GM19328 (cell line): ENCODE data around the gene CIDEC.
"Not testable (repeated sequence)": the region's sequence is repeated elsewhere in the genome, so short reads cannot be mapped to it uniquely, and the experiment has no call there.

Experiments used
- ATAC-seq: cut with Tn5 transposase; IDR thresholded peaks from one replicate; pipeline ENCODE4 v1.9.1; 2021; ENCODE audit warnings: mild to moderate bottlenecking, moderate library complexity; ENCODE audit not compliant: unreplicated experiment

Gene CIDEC

DNA sequence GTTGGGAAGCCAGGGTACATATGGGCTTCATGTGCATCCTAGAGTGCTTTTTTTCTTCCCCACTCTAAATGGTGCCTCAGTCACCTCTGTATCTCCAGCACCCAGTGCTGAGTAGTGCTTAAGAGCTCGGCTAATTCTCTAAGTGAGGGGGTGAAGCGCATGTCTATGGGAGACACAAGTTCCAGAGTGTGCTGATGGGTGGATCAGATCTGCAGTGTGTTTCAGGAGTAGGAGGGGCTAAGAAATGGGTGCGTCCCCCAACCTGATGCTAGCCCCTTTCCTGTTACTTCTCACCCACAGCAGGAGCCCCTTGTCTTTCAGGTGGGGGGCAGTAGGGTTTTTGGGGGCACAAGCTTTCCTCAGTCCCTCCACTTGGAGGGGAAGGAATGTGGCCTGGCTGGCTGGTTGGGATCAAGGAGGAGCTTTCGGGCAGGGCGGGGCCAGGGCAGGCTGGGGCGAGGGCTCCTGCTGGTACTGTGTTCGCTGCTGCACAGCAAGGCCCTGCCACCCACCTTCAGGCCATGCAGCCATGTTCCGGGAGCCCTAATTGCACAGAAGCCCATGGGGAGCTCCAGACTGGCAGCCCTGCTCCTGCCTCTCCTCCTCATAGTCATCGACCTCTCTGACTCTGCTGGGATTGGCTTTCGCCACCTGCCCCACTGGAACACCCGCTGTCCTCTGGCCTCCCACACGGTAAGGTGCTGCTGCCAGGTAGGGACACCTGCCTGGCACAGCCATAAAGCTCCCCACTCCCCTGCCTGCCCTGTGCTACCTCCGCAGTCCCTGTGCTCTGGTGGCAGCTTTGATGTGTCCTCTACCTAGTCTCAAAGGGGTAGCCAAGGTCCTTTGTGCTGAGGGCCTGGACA lies 22.6 kb upstream of the CIDEC start, which contains the start of gene IL17RE:
Gene IL17RE, plus strand, starts transcription at position 477 of the 866 bp plus-strand sequence. Its CDS starts 85 bp downstream, at position 562.
- no peak for ATAC-seq

GRCh38 chr3:9901967-9902366 lies 21.9 kb upstream of the CIDEC start:
- ATAC-seq, result no peak

DNA sequence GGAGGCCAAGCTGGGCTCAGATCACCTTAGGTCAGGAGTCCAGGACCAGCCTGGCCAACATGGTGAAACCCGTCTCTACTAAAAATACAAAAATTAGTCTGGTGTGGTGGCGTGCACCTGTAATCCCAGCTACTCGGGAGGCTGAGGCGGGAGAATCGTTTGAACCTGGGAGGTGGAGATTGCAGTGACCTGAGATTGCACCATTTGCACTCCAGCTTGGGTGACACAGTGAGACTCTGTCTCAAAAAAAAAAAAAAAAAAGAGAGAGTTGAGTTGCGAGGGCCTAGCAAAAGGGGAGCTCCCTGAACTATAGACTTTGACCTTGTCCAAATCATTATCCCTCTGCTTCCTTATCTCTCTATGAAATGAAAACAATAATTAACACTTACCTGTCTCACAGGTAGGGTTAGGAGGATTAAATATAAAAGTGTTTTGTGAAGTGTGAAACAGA lies 20.9 kb upstream of the CIDEC start:
- ATAC-seq, result not testable (repeated sequence)

DNA sequence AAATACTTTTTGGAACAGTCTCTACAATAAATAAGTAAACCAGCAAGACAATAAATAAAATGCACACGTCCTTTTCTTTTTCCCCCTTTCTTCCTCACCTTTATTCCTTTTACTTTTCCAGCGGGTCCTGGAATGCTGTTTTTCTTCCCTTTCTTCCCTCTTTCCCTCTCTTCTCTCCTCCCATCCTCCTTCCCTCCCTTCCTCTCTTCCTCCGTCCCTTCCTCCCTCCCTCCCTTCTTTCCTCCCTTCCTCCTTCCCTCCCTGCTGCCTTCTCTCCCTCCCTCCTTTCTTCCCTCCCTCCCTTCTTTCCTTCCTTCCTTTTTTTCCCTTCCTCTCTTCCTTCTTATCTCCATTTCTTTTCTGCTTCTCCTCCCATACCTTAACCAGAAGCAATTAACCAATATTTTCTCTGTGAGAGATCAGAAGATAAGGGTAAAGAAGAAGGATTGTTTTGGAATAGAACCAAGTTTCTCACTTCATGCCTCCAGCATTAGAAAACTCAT lies 19.3 kb upstream of the CIDEC start:
- no peak for ATAC-seq

DNA sequence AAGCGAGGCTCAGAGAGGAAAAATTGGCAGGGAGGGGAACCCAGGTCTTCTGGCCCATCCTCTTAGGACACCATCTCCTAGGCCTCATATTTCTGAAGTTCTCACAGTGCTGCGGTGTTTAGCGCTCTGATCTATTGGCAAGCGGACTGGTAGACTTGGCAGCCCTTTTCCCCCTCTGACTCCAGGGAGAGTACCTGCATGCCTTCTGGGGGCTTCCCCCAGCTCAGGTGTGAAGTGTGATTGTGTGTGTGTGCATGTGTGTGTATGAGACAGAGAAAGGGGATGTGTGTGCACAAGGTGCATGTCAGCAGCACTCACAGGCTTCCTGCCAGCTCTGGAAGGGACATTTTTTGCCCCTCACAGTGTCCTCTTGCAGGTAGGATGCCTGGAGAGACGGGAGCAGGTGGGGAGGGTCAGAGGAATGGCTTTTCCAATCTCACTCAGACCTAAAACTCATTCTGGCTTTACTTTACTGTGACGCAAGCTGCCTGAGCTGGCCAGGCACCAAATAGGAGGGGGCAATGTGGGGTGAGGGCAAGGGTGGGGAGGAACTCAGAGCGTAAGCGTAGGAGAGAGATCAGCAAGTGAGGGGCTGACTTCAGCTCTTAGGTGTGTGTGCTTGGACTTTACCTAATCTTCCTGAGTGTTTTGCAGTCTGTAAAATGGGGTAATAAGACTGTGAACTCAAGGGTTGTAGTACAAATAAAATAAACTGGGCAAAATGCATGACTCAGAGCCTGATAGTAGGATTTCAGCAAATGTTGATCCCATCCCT lies 18.6 kb upstream of the CIDEC start:
- ATAC-seq, result no peak

GRCh38 chr3:9897408-9898372 lies 17.6 kb upstream of the CIDEC start:
- no peak for ATAC-seq

- not testable (repeated sequence) for ATAC-seq
These were observed 16.8 kb upstream of the CIDEC start for GRCh38 chr3:9896755-9897407.

- ATAC-seq, result not testable (repeated sequence)
These were observed 15.7 kb upstream of the CIDEC start for GRCh38 chr3:9895715-9896114.

GRCh38 chr3:9893739-9894138 lies 13.7 kb upstream of the CIDEC start:
- no peak for ATAC-seq

DNA sequence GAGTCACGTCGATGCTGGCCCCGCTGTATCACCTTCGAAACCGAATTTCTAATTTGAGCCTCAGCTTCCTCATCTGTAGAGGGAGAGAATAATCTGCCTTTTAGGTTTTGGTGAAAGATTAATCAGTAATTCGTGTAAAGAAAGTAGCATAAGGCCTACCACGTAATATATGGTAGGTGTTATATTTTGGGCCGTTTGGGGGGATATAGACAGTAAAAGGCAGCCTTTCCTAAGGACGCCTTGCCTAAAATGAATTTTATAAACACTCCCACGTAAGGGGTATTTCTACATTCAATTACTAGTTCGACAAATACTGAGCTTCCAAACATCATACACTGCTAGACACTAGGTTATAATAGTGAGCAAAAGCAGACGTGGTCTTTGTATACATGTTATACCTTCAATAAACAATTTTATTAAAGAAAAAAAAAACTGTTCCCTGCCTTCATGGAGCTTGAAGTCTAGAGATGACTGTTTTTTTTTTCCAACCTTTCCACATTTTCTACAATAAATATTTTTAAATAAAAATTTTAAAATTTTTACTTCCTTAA lies 11.1 kb upstream of the CIDEC start:
- ATAC-seq, result no peak

GRCh38 chr3:9890249-9891071 lies 10.4 kb upstream of the CIDEC start, which contains the start of gene JAGN1:
JAGN1 (plus strand) TSS chr3:9890610; CDS start chr3:9890723, 113 bp downstream.
- peak; percentile 75 for ATAC-seq

- ATAC-seq, result no peak
These were observed 9.4 kb upstream of the CIDEC start for GRCh38 chr3:9889405-9889804.

DNA sequence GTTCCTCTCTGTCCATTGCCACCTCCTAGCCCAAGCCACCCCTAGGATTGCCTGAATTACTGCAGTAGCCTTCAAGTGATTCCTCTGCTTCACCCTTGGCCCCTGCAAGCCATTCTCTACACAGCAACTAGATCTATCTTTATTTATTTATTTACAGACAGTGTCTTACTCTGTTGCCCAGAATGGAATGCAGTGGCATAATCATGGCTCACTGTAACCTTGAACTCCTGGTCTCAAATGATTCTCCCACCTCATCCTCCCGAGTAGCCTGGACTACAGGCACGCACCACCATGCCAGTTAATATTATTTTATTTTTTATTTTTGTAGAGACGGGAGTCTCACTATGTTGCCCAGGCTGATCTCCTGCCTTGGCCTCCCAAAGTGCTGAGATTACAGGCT lies 8.5 kb upstream of the CIDEC start:
- no peak for ATAC-seq

DNA sequence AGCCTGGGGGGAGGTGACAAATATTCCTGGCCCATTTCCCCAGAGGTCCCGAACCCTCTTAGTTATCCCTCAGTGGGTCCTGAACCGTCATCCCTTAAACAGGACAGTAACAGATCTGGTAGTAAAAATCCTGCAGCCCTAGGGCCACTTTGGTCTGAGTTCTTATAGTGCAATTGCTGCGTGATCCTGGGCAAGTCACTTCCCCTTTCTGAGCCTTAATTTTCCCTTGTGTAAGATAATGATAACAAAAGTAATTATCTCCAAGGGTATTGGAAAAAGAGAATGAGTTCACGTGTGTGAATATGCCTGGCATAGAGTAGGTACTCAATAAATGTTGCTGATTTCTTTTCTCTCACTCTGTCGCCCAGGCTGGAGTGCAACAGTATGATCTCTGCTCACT lies 7.4 kb upstream of the CIDEC start:
- no peak for ATAC-seq

DNA sequence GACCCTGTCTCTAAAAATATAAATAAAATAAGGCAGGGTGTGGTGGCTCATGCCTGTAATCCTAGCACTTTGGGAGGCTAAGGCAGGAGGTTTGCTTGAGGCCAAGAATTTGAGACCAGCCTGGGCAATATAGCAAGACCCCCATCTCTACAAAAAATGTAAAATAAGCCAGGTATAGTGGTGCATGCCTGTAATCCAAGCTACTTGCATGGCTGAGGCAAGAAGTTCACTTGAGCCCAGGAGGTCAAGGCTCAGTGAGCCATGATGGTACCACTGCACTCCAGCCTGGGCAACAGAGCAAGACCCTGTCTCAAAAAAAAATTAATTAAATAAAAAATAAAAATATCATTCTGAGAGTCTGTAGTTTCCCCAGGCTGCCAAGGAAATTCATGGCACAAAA lies 6.3 kb upstream of the CIDEC start:
- ATAC-seq, result no peak

DNA sequence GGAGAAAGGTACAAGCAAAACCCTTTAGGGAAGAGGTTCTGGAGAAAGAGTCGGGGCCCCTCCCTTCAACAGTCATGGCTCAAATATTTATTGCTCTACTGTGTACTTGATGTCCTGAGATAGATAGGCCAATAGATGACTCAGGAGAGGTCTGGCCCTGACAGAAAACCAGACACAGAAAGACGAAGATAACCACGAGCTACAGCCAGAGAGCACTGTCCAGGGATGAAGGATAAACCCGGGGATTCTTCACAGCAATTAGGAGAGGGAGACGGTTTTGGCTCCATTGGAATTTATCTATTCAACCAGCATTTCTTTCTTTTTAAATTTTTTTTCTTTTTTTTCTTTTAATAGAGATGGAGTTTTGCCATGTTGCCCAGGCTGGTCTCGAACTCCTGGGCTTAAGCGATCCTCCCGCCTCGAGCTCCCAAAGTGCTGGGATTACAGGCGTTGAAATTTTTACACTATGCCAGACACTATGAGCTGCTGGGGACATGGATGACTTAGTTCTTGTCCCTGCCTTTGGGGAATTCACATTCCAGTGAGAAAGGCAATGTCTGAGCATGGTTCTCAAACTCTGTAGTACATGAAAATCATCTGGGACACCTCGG lies 4.6 kb upstream of the CIDEC start:
- no peak for ATAC-seq

DNA sequence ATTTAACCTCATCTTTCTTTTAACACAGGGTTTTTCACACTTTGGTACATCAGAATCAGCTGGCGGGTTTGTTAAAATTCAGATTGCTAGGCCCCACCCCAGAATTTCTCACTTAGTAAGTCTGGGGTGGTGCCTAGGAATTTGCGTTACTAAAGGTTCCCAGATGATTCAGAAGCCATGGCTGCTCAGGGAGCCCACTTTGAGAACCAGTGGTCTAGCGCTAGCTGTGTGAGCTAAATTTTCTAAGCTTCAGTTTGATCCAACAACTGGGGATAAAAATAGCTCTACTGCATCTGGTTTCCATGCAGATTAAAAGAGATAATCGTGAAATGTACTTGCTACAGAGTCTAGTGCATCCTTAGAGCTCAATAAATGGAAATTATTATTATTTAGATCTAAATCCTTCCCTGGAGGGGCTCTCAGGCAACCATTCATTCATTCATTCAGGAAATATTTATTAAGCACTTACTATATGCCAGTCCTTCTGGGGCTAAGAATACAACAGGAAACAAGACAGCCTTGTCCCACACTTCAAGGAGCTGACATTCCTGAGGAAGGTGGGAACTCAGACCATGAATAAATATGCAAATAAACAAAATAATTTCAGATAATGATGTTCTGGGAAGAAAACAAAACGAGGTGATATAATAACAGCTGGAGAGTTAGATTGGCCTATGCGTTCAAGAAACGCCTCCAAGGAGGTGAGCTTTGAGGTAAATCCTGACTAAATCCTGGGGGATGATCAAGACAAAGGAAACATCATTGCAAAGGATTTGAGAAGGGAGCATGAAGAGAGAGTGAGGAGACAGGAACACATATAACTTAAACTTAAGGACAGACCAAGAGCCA lies 3.9 kb upstream of the CIDEC start:
- ATAC-seq, result no peak
